Activated CD4-positive, alpha-beta T cell treated with anti-CD3 and anti-CD28 coated beads, Interleukin-2, Interleukin-6, amounts not matched to agents 100 ng/mL and 50 ng/mL, durations not matched to agents 16 hours and 8 hours (primary cell): ENCODE results near the gene TMC7.

Experiments used
- DNase-seq: peaks from one replicate; pipeline ENCODE4 v3.0.0-alpha.2; 2020

Gene TMC7

DNA sequence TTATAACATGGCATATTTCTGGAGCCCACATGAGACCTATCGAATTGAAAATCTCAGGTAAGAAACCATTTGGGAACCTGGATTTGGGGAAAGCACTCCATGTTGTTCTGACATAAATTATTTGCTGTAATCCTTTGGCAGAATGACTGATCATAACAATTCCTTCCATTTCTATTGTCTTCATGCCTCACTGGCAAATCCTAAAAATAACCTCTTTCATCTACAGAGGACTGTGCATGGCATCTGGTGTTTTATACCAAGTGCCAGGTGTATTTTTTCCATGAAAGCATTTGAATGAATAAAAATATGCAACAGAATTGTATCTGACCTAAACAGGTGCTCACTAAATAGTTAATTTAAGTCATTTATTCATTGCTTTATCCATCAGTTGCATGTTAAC lies 50.0 kb downstream of the TMC7 start:
- no peak for DNase-seq

DNA sequence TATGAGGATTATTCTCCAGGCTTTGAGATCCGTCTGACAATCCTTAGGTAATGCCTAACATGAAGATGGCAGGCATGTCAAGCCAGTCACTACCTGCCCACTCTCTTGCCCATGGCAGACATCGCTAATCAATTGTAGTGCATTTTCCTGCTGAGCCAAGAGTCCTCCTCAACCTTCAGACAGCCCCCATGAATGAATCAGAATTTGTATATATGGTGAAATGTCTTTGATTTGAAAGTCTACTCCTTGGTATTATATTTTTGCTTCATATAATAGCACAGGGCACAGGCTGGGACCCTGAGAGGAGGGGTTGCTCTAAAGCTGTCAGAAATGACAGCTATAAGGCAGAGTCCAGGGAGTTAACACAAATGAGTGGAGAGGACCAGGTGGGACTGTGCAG lies 56.7 kb downstream of the TMC7 start:
- no peak for DNase-seq

DNA sequence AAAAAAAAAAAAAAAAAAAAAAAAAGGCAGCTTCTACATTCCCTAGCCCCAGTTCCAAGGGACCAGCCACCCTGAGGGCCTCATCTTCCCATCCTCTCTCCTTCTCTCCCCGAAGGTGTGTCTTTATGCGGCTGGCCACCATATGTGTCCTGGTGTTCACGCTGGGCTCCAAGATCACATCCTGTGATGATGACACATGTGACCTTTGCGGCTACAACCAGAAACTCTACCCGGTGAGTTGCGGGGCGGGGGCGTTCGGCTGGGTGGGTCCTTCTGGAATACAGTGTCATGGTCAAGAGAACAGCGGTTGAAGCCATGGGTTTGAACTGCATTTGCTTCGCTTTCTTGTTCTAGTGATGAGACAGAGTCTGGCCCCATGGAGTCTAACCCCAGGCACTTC lies 61.0 kb downstream of the TMC7 start:
- DNase-seq = no peak

DNA sequence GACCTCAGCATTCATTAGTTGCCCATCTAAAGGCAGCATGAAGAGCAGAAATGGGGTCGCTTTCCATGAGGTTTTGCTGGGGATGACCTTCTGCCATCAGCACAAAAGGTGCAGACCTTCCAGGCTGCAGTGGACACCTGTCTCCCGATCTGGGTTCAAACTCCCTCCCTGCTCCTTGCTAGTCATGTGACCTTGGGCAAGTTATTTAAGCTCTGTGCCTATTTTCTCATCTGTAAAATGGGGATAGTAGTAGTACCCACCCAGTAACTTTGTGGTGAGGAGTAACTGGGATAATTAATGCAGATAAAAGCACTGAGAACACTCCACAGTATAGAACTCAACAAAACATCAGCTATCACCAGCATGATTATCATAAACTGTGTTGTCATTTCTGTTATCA lies 62.3 kb downstream of the TMC7 start:
- no peak for DNase-seq

DNA sequence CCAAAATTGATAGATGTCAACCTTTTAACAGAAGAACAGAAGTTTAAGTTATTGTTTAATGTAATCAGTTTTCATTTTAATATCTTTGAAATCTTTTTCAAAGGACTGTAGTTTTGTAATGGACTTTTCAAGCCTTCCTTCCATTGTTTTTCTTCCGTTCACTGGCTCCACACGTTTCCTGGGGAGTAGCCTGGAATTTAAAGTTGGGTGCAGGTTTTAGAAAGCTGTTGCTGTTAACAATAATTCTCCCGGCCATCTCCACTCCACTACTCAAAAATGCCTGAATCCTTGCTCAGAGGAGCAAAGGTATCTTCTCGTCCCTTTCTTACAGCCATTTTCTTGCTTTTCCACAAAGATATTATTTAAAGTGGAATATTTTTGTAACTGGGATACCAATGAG lies 79.0 kb downstream of the TMC7 start:
- no peak for DNase-seq

DNA sequence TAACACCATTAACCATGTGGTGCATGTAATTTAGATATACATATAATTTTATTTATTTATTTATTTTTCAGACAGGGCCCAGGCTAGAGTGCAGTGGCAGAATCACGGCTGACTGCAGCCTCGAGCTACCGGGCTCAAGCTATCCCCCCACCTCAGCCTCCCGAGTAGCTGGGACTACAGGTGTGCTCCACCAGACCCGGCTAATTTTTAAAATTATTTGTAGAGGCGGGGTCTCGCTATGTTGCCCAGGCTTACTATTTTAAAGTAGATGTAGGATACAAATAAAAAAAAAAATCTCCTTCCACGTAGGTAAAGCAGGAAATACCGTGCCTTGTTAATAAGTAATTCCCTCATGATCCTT lies 83.2 kb downstream of the TMC7 start:
- DNase-seq = no peak

DNA sequence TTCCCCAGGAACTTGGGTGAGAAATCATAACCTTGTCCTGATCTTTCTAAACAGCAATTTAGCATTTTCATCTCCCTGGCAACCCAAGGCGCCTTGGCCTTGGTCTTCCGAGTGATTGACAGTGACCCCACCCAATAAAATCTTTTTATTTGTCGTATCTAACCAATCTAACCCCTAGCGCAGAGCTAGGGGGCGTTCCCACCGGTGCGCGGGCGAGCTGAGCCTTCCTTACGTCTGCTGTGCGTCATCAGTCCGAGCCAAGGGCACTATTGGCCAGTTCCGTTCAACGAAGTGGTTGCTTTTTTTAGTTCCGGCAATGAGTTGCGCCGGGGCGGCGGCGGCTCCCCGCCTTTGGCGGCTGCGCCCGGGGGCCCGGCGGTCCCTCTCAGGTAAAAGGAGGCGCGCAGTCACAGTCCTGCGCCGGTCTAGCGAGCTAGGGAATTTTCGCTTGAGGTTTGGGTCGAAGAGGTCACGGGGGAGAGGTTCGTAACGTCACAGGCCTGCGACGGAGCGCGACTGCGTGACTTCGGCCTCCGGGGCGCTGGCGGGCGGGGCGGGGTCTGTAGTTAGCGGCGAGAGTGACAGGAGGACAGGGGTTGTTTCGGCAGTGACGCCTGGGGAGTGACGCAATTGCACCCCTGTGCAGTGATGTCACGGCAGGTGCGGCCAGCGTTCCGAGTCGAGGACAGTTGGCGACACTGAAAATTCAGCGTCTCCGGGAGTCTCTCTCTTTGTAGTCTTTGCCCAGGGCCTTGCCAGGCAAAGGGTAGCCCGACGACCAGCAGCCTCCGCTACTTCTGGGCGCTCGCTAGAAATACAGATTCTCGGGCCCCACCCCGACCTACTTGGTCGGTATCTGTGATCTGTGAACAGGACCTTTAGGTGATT lies 83.9 kb downstream of the TMC7 start, which contains the start of gene COQ7:
Gene COQ7 (plus strand): TSS at position 266 of the 888 bp plus-strand sequence. CDS start 51 bp downstream, at position 317.
- peak; percentile 99 for DNase-seq

DNA sequence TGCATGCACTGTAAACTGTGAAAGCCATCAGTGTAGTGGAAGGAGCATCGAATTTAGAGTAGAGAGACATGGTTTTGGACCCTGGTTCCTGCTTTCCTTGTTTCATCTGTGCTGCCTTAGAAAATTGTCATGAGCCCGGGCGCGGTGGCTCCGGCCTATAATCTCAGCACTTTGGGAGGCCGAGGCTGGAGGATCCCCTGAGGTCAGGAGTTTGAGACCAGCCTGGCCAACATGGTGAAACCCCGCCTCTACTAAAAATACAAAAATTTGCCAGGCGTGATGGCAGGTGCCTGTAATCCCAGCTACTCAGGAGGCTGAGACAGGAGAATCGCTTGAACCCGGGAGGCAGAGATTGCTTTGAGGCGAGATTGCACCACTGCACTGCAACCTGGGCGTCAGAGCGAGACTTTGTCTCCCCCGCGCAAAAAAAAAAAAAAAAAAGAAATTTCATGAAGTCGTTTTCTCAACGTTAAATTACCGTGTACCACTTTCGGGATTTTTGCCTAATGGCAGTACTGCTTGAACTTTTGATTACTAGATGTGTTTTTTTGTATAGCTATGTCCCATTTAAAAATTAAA lies 84.6 kb downstream of the TMC7 start:
- no peak for DNase-seq

DNA sequence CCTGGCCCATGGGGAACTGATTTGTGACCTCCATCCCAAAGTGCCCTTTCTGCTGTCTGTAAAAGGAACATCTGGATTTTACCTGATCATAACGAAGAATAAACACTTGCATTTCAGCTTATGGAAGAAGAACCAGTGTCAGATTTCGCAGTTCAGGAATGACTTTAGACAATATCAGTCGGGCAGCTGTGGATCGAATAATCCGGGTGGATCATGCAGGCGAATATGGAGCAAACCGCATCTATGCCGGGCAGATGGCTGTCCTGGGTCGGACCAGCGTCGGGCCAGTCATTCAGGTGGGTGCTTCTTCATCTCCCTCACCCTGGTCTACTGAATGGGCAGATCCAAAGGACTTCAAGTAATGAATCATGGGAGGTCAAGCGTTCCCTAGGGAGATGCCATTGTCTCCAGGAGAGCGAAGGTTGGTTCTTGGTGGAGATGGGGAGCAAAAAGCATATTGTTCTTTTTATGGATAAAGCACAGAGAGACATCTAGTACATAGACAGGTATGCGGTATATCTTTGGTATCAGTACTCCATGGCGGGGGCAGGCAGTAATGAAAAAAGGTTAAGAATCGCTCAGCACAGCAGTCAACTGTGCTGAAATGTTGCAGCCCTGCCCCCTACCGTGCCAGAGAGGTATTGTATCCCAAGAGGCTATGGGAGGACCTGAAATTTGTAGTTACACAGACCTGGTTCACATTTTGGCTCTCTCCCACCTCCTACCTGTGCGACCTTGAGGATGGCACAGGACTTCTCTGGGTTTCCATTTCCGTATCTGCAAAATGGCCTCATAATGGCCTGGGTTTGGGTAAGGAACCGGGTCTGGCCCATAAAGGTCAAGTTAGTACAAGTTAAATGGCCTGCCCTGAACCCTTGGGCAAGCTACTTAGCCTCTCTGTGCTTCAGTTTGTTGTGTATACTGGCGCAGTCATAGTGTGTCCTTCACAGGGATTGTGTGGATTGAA lies 88.4 kb downstream of the TMC7 start:
- peak; percentile 68 for DNase-seq

DNA sequence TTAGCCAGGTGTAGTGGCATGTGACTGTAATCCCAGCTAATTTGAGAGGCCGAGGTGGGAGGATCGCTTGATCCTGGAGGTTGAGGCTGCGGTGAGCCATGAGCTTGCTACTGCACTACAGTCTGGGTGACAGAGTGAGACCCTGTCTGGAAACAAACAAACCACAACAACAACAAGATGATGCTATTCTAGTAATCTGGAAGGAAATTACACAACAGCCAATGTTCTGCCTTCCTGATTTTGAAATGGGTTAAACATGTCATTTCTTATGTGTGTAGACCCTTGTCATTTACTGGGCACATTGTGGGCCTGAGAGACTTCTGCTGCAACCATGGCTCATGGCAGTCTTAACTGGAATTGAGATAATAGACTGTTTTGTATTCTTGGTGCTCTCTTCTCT lies 89.6 kb downstream of the TMC7 start:
- DNase-seq = no peak

DNA sequence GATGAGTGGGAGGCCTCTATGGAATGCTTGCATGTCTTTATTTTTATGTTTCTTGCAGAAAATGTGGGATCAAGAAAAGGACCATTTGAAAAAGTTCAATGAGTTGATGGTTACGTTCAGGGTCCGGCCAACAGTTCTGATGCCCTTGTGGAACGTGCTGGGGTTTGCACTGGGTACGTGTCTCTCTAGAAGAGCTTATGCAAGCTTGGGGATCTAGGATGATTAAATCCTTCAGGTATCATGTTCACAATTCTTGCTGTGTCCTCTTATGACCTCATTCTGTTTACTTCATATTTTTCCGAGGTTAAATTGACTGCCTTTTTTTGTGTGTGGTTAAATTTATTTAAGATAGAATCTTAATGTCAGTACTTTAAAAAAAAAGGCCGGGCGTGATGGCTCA lies 90.1 kb downstream of the TMC7 start:
- no peak for DNase-seq

DNA sequence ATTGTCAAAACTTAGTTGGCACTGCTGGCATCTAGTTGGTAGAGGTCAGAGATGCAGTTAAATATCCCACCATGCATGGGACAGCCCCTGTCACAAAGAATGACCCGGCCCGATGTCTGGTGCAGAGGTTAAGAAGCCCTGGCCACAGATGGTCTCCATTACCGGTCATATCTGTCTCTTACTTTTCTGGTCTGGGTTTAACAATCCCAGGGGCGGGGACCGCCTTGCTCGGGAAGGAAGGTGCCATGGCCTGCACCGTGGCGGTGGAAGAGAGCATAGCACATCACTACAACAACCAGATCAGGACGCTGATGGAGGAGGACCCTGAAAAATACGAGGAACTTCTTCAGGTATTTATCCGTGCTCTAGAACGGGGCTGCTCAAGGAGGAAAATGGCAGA lies 91.8 kb downstream of the TMC7 start:
- no peak for DNase-seq

DNA sequence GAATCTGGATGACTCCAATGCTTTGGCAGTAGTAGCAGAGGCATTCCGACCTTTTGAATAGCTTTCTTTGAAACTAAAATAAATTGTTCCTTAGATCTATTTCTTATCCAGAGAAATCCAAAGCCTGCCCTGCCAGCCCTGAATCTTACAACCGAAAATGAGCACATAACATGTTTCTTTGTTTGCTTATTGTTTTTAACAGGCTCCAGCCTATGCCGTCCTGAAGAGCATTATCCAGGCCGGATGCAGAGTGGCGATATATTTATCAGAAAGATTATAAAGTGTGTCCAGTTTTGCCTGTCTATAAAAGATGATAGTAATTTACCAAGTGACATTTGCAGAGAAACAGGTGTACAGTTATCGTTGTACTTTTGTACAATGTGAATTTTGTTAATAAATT lies 94.1 kb downstream of the TMC7 start:
- no peak for DNase-seq

DNA sequence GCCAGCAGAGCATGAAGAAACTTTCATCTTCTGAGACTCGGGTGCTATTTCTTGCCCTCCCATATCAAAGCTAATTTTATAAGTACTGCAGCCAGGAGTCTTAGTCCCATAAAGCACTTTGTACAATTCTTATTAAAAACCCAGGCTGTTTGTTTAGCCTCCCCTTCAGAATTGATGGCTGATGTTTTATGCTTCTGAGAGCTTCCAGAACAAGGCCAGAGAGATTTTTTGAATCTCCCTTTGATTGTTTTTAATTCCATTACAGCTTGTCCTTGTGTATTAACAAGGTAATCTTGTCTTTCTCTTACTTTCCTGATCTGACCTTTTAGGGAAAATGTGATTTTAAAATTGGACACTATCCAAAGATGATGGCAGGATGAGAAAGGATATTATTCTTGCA lies 99.9 kb downstream of the TMC7 start:
- no peak for DNase-seq

DNA sequence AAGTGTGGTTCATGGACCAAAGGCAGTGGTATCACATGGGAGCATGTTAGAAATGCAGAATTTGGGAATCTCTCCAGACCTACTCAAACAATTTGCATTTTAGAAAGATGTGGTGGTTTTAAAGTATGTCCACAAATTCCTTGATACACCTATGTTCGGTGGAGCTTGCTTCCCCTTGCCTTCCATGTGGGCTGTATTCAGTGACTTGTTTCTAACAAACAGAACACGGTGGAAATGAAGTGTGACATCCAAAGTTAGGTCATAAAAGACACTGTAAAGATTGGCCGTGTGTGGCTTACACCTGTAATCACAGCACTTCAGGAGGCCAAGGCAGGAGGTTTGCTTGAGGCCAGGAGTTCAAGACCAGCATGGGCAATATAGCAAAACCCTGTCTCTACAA lies 100.4 kb downstream of the TMC7 start:
- no peak for DNase-seq

DNA sequence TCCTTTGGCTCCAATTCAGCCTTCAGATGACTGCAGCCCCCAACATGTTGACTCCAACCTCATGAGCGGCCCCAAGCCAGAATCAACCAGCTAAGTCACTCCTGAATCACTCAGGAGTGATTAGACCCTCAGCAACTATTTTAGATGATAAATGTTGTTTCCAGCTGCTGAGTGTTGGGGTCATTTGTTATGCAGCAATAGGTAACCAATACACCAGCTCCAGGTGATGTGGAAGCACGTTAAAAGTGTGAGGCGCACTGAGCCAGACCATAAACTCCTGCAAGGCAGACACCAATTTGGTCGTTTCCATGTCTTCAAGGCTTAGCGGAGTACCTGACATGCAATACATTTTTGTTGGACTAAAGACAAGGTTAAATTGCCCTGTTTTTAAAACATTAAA lies 101.1 kb downstream of the TMC7 start:
- no peak for DNase-seq

DNA sequence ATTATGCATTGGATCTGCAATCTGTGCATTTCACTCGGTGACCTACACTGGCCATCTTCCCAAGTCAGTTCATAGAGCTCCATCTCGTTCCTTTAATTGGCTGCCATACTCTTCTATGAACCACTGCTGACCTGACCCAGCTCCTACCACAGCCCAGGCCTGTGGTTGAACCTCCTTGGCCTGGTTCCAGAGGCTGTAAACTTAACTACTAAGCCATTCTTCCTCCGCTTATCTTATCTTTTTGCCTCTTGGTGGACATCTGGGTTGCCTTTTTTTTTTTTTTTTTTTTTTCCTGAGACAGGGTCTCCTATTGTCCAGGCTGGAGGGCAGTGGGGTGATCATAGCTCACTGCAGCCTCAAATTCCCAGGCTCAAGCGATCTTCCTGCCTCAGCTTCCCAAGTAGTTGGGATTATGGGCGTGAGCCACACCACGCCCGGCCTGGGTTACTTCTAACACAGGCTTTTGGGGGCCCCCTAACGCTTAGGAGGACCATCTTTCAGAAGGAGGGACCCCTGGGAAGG lies 102.0 kb downstream of the TMC7 start:
- DNase-seq = no peak

DNA sequence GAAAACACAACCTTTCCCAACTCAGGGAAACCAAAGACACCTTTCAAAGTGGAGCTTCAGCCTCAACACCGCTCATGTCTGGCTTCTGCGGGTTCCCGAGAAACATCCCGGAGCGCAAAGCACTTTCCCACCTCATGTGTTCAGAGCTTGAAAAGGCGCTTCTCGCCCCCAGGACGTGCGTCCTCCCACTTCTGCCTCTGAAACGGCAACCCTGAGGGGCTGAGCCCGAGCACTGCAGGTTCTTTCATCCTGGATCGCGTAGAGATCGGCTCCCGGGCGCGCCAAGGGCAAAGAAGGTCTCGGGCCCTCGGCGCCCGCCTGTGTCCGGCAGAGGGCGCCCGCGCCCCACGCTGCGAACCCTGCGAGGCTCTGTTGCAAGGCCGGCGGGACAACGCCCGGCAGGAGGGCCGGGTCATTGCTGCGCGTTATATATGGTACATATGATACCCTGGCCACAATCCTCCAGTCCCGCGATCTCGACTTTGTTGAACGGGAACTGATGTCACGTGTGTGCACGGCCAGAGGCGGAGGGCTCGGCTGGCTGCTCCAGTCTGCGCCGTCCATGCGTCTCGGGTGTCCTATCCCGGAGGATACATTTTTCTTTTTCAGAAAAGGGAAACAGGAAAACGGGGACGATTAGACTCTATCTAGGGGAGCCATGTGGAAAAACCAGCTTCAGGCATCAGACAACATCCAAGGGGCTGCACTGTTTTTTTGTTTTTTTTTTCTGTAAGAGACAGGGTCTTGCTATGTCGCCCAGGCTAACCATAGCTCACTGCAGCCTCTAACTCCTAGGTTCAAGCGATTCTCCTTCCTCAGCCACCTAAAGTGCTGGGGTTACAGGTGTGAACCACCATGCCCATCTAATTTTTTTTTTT lies 102.8 kb downstream of the TMC7 start:
- DNase-seq = peak; percentile 89

DNA sequence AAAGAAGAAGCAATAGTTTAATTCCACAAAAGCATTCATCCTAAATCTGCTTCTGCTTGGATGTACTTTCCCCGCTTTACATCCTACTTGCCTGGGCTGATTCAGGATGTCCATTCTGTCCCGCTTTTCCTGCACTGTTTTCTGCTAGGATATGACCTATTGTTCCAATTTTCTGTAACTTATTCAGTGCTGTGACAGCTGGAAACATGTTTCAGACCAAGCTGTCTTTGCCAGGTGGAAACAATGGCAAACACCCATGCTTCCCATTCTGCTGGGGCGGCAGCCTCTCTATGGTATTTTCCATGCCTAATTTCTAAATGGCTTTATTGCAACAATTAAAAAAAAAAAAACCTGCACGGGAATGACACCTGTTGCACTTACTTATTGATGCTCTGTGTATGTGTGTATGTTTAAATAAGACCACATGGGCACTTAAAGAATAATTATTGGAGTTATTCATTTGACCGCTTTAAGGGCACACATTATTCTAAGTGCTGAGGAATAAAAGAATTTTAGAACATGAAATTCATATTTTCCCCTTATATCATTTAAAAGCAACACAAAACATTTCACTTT lies 104.7 kb downstream of the TMC7 start:
- DNase-seq = no peak

DNA sequence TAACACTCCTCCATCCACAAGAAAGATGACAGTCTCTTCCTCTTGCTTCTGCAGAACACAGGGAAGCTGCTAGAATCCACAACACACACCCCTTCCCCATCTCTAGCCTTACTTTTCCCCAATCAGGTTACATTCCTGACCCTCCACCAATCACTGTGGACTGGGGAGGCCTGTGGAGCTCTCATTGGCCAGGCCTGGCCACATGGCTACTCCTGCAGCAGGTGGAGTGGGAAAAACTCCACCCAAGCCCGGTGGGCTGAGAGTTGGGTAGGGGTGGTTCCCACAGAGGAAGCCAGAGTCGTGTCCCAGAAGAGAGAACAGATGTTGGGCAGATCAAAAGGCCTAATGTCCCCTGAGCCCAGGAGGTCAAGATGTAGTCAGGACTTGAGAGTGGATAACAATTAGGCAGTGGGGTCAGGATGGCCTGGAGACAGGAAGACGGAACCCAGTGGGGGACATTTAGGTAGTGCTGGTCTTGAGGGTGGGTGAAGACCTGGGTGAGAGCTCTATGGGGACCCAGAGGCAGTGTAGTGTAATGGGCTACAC lies 105.7 kb downstream of the TMC7 start:
- DNase-seq = no peak

DNA sequence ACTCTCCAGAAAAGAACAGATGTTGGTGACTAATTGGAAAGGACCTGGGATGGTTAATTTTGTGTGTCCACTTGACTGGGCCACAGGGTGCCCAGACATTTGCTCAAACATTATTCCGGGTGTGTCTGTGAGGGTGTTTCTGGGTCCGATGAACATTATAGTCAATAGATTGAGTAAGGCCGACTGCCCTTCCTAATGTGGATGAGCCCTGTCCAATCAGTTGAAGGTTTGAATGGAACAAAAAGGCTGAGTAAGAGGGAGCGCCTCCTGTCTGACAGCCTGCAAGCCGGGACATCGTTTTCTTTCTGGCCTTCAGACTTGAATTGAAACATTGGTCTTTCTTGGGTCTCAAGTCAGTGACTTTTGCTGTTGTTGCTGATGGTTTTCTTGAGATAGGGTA lies 107.2 kb downstream of the TMC7 start:
- DNase-seq = no peak
